Measurements from ENCODE around the gene TOGARAM1.

GRCh38 chr14:45112896-45113781, 151.1 kb downstream of the TOGARAM1 start:
- TF ChIP-seq, protein P1, sequence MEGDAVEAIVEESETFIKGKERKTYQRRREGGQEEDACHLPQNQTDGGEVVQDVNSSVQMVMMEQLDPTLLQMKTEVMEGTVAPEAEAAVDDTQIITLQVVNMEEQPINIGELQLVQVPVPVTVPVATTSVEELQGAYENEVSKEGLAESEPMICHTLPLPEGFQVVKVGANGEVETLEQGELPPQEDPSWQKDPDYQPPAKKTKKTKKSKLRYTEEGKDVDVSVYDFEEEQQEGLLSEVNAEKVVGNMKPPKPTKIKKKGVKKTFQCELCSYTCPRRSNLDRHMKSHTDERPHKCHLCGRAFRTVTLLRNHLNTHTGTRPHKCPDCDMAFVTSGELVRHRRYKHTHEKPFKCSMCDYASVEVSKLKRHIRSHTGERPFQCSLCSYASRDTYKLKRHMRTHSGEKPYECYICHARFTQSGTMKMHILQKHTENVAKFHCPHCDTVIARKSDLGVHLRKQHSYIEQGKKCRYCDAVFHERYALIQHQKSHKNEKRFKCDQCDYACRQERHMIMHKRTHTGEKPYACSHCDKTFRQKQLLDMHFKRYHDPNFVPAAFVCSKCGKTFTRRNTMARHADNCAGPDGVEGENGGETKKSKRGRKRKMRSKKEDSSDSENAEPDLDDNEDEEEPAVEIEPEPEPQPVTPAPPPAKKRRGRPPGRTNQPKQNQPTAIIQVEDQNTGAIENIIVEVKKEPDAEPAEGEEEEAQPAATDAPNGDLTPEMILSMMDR (IDR thresholded peaks at IDR 0.05) = no peak
- TF ChIP-seq POLR2A (IDR thresholded peaks at IDR 0.05) (no peak), POLR2AphosphoS5 (IDR thresholded peaks at IDR 0.05) (no peak)
